Activated B cell treated with CpG ODN at 0.5 μM for 24 hours (primary cell): ENCODE measurements around the gene ISG15. TPM values are rescaled to one million over a fixed set of nuclear protein-coding genes. Genes with fewer than 3 reads are reported as not detected.

Source experiments
- ATAC-seq: fragments of 200-7000 bp; cut with Tn5 transposase; one replicate; pipeline ENCODE4 v1.10.0; 2021; ENCODE audit warnings: low read depth, mild to moderate bottlenecking, moderate library complexity
- CTCF ChIA-PET: fragments of 350-600 bp; sonication (Branson Sonifier 250); formaldehyde crosslinking; loops from one replicate; lab custom pipeline; 2021; ENCODE audit warnings: antibody characterized with exemption; lab: Charles Lee
- POLR2A ChIA-PET: fragments of 350-600 bp; sonication (Branson Sonifier 250); formaldehyde crosslinking; loops from one replicate; lab custom pipeline; 2021; ENCODE audit warnings: antibody characterized with exemption; lab: Charles Lee
- DNase-seq: peaks from one replicate; pipeline ENCODE4 v3.0.0; 2022
- H3K27ac Mint-ChIP-seq: one replicate; pipeline ENCODE4 v1.8.0; 2020; ENCODE audit warnings: mixed read lengths
- H3K27me3 Mint-ChIP-seq: one replicate; pipeline ENCODE4 v1.8.0; 2021; ENCODE audit warnings: mixed read lengths
- H3K36me3 Mint-ChIP-seq: one replicate; pipeline ENCODE4 v1.8.0; 2021; ENCODE audit warnings: low read depth, mixed read lengths
- H3K4me1 Mint-ChIP-seq: one replicate; pipeline ENCODE4 v1.8.0; 2021; ENCODE audit warnings: mixed read lengths
- H3K4me3 Mint-ChIP-seq: one replicate; pipeline ENCODE4 v1.8.0; 2020; ENCODE audit warnings: mild to moderate bottlenecking, mixed read lengths
- H3K9me3 Mint-ChIP-seq: one replicate; pipeline ENCODE4 v1.8.0; 2020; ENCODE audit warnings: mixed read lengths
- CTCF ChIP-seq: fragments of 200-600 bp; IDR thresholded peaks from one replicate; pipeline ENCODE4 v1.8.0; 2022; ENCODE audit warnings: antibody characterized with exemption, mild to moderate bottlenecking
- intact Hi-C: fragments of 100-400 bp; cut with micrococcal nuclease; formaldehyde crosslinking; loops from one replicate; pipeline ENCODE4 v1.15.1; 2024
- total RNA-seq: library from RNA; stranded (reverse); gene quantifications from 2 replicates; pipeline ENCODE4 v1.2.3, GENCODE V29; 2022

ISG15 gene
- total RNA-seq, 1 donor from 2014 or later = 25.8 TPM

GRCh38 chr1:1051127-1051810 lies 38.0 kb downstream of the ISG15 start:
- ChIA-PET POLR2A (interaction anchor here (0.9 to 1.5 kb wide), 4 partner anchors 8 to 13 kb away, joined by 3 to 8 read pairs (median 5); no protein-coding TSS in a partner anchor), CTCF (interaction anchor here (1.2 kb wide), 1 partner anchor 12 kb away, joined by 6 read pairs; no protein-coding TSS in a partner anchor)
- Mint-ChIP-seq H3K9me3 (no peaks in the 10 kb centered on the region), H3K27ac (no peak overlapping the region), H3K36me3 (no peaks in the 10 kb centered on the region), H3K4me1 (peaks cover 3% of the 10 kb centered on the region), H3K27me3 (no peaks in the 10 kb centered on the region), H3K4me3 (no peak overlapping the region)
- no peak for DNase-seq
- intact Hi-C loops = no loop called here
- TF ChIP-seq CTCF = no peak
- ATAC-seq = no peak

- no peaks in the 10 kb centered on the region for H3K27me3 Mint-ChIP-seq
- CTCF ChIA-PET = no interaction called here
- no peaks in the 10 kb centered on the region for H3K36me3 Mint-ChIP-seq
- peaks cover 3% of the 10 kb centered on the region for H3K4me1 Mint-ChIP-seq
- no peak for TF ChIP-seq CTCF
- no peak overlapping the region for H3K27ac Mint-ChIP-seq
- H3K9me3 Mint-ChIP-seq = no peaks in the 10 kb centered on the region
- H3K4me3 Mint-ChIP-seq = no peak overlapping the region
- POLR2A ChIA-PET = interaction anchor here (0.9 kb wide), 1 partner anchor 10 kb away, joined by 3 read pairs; no protein-coding TSS in a partner anchor
- DNase-seq = no peak
- ATAC-seq = no peak
- intact Hi-C loops = no loop called here
Observed at GRCh38 chr1:1052003-1052840, 38.9 kb downstream of the ISG15 start.

GRCh38 chr1:1053022-1053421 lies 39.7 kb downstream of the ISG15 start:
- intact Hi-C loops = no loop called here
- Mint-ChIP-seq H3K4me3 (no peak overlapping the region), H3K27ac (no peak overlapping the region), H3K4me1 (peaks cover 6% of the 10 kb centered on the region), H3K9me3 (no peaks in the 10 kb centered on the region), H3K36me3 (no peaks in the 10 kb centered on the region), H3K27me3 (peaks cover 4% of the 10 kb centered on the region)
- TF ChIP-seq CTCF = no peak
- DNase-seq (no peak), ATAC-seq (no peak)
- ChIA-PET POLR2A (no interaction called here), CTCF (no interaction called here)

GRCh38 chr1:1053682-1054081 lies 40.4 kb downstream of the ISG15 start:
- H3K27me3 Mint-ChIP-seq = peaks cover 9% of the 10 kb centered on the region
- intact Hi-C loops = no loop called here
- H3K9me3 Mint-ChIP-seq = no peaks in the 10 kb centered on the region
- ATAC-seq (no peak), DNase-seq (no peak)
- ChIA-PET CTCF (no interaction called here), POLR2A (interaction anchor here (0.7 kb wide), 1 partner anchor 11 kb away, joined by 3 read pairs; no protein-coding TSS in a partner anchor)
- no peak for TF ChIP-seq CTCF
- peaks cover 12% of the 10 kb centered on the region for H3K4me1 Mint-ChIP-seq
- no peaks in the 10 kb centered on the region for H3K36me3 Mint-ChIP-seq
- no peak overlapping the region for H3K4me3 Mint-ChIP-seq
- H3K27ac Mint-ChIP-seq = no peak overlapping the region
